K562 (cell line): ENCODE measurements around the gene SNAI1. TPM values are rescaled to one million over a fixed set of nuclear protein-coding genes. Genes with fewer than 3 reads are reported as not detected.

Source experiments
- ATF6 ChIP-seq: sonication (generic); formaldehyde crosslinking; IDR thresholded peaks from 2 replicates; pipeline ENCODE4 v1.4.0; 2020; ENCODE audit warnings: mild to moderate bottlenecking, missing genetic modification reagents
- CCNT2 ChIP-seq: IDR thresholded peaks from 2 replicates; pipeline ENCODE4 v1.6.1; 2011; ENCODE audit warnings: borderline replicate concordance, low read depth, mild to moderate bottlenecking, moderate library complexity, mixed read lengths, low read length; ENCODE audit not compliant: insufficient read length; ENCODE audit errors: extremely low read depth
- CHD7 ChIP-seq: fragments of 200-600 bp; sonication (generic); IDR thresholded peaks from one replicate; pipeline ENCODE4 v1.6.1; 2012; ENCODE audit warnings: mild to moderate bottlenecking, low read depth, low read length, inconsistent platforms
- DLX4 ChIP-seq: fragments of 250-450 bp; sonication (Bioruptor Pico); IDR thresholded peaks from 2 replicates; pipeline ENCODE4 v1.6.1; 2021; ENCODE audit warnings: mild to moderate bottlenecking
- HDAC1 ChIP-seq, 2 experiments: fragments of 450-650 bp; IDR thresholded peaks; 2 replicates each; pipeline ENCODE4 v1.6.1; 2016 to 2017; ENCODE audit warnings: inconsistent platforms in 1 of 2, mild to moderate bottlenecking in 1 of 2, moderate library complexity in 1 of 2
- MXI1 ChIP-seq: IDR thresholded peaks from 2 replicates; pipeline ENCODE4 v1.6.1; 2011; ENCODE audit warnings: low read depth, mild to moderate bottlenecking, improper control_type of control experiment, low read length
- PCBP1 ChIP-seq: fragments of 200-400 bp; formaldehyde crosslinking; IDR thresholded peaks from 2 replicates; pipeline ENCODE4 v1.6.1; 2018; ENCODE audit warnings: mild to moderate bottlenecking, low read depth, low read length; ENCODE audit not compliant: poor library complexity, severe bottlenecking
- PYGO2 ChIP-seq: fragments of 450-650 bp; IDR thresholded peaks from 2 replicates; pipeline ENCODE4 v1.6.1; 2016; ENCODE audit warnings: mild to moderate bottlenecking, missing genetic modification characterization, moderate library complexity, missing compliant biosample characterization
- SMAD1 ChIP-seq: fragments of 150-350 bp; IDR thresholded peaks from 2 replicates; pipeline ENCODE4 v1.6.1; 2014; ENCODE audit warnings: low read length, low read depth; ENCODE audit not compliant: partially characterized antibody
- TAF9B ChIP-seq: fragments of 450-650 bp; IDR thresholded peaks from 2 replicates; pipeline ENCODE4 v1.6.1; 2018; ENCODE audit warnings: mild to moderate bottlenecking; ENCODE audit not compliant: partially characterized antibody
- ZBTB17 ChIP-seq: fragments of 450-650 bp; formaldehyde crosslinking; IDR thresholded peaks from 2 replicates; pipeline ENCODE4 v1.4.0; 2020; ENCODE audit warnings: mild to moderate bottlenecking
- ZNF347 ChIP-seq: fragments of 450-650 bp; formaldehyde crosslinking; IDR thresholded peaks from 2 replicates; pipeline ENCODE4 v1.4.0; 2020; ENCODE audit warnings: low read depth, mild to moderate bottlenecking, moderate library complexity
- ZNF76 ChIP-seq: fragments of 250-450 bp; sonication (Bioruptor Pico); IDR thresholded peaks from 2 replicates; pipeline ENCODE4 v1.4.0; 2020; ENCODE audit warnings: mild to moderate bottlenecking, moderate library complexity, borderline replicate concordance
- polyA plus RNA-seq, 8 experiments: library from polyadenylated mRNA; depleted of rRNA in 4 of 8; stranded (reverse) in 5 of 8; unstranded in 3 of 8; fragments of >200 nt; fragmentation: Nextera tagmentation in 2 of 8; fragmentation: Illumina TruSeq in 1 of 8; extraction: Ambion mirVana in 2 of 8; extraction: Trizol in 1 of 8; gene quantifications; 2 replicates each; pipeline versions ENCODE4 v1.2.1 to v1.2.3, GENCODE V29; 2011 to 2014; ENCODE audit warnings: inconsistent platforms in 1 of 8, missing spikeins in 1 of 8
- total RNA-seq, 7 experiments: library from RNA; depleted of rRNA in 6 of 7; stranded (reverse); fragments of >200 nt in 6 of 7; fragmentation: Illumina TruSeq in 2 of 7; extraction: Trizol in 2 of 7; gene quantifications; 2 replicates each; pipeline versions ENCODE4 v1.2.1 to v1.2.3, GENCODE V29; 2011 to 2021; ENCODE audit warnings: low replicate concordance in 1 of 7

The SNAI1 gene
- total and polyA plus RNA-seq, 9 of the 15 experiments (the other 6 are each of a cell fraction or from before 2014, with no cell fraction given): 0.32 to 11.6 (median 2.0) TPM

GRCh38 chr20:49983123-49983847 lies 505 bp downstream of the SNAI1 start (continued):
- no peak for TF ChIP-seq CHD7
- TF ChIP-seq HDAC1 (IDR thresholded peaks at IDR 0.05): peak in 1 of 2 experiments; percentile 73; a peak in 1 of 4 replicates
- TF ChIP-seq TAF9B: no peak
- no peak for TF ChIP-seq MXI1
- no peak for TF ChIP-seq ATF6 (CRISPR knock-in tag)
- TF ChIP-seq ZBTB17 (CRISPR knock-in tag): no peak
- TF ChIP-seq ZNF76 (CRISPR knock-in tag): no peak
- TF ChIP-seq PCBP1: no peak
- peak; percentile 1 for TF ChIP-seq SMAD1
- no peak for TF ChIP-seq DLX4
- no peak for TF ChIP-seq ZNF347 (CRISPR knock-in tag)
- TF ChIP-seq PYGO2: no peak
- no peak for TF ChIP-seq CCNT2
